Measurements from ENCODE around the gene NPAS3. TPM values are rescaled to one million over a fixed set of nuclear protein-coding genes. Genes with fewer than 3 reads are reported as not detected.

NPAS3 gene
- total RNA-seq, 6 donors from 2014 or later = 0.30 to 0.77 (median 0.59) TPM; not detected in 2

- 67 to 79% methylated on average over 2 of the region's 2 CpGs for WGBS, 2 donors
- H3K27ac ChIP-seq = no peak overlapping the region
- TF ChIP-seq POLR2AphosphoS5 (IDR thresholded peaks at IDR 0.05) (no peak), POLR2A (IDR thresholded peaks at IDR 0.05) (no peak), CTCF (IDR thresholded peaks at IDR 0.05) (no peak), EP300 (IDR thresholded peaks at IDR 0.05) (no peak)
These were observed 875.3 kb downstream of the NPAS3 start for GRCh38 chr14:33814010-33814409.

GRCh38 chr14:33833706-33834465 is 895.2 kb downstream of the NPAS3 start:
- ATAC-seq (ENCODE audit: low FRiP score in 2 of 2) (no peak), DNase-seq (no peak)
- Histone ChIP-seq H3K9me3 (no peaks in the 10 kb centered on the region), H3K27ac (no peak overlapping the region), H3K4me1 (no peaks in the 10 kb centered on the region), H3K4me3 (no peak overlapping the region), H3K36me3 (no peaks in the 10 kb centered on the region), H3K27me3 (no peaks in the 10 kb centered on the region)
- TF ChIP-seq POLR2AphosphoS5 (IDR thresholded peaks at IDR 0.05) (no peak), POLR2A (IDR thresholded peaks at IDR 0.05) (no peak), CTCF (IDR thresholded peaks at IDR 0.05) (no peak), EP300 (IDR thresholded peaks at IDR 0.05) (no peak)
- 76 to 80% methylated on average over 16 of the region's 16 CpGs for WGBS, 2 donors

More at GRCh38 chr14:33814010-33814409, 875.3 kb downstream of the NPAS3 start:
- H3K4me1 ChIP-seq = peaks cover 0 to 6% (median 0%) of the 10 kb centered on the region in 4 donors
- no peaks in the 10 kb centered on the region for H3K36me3 ChIP-seq
- no peaks in the 10 kb centered on the region for H3K27me3 ChIP-seq
- DNase-seq = no peak
- no peaks in the 10 kb centered on the region for H3K9me3 ChIP-seq
- ATAC-seq (ENCODE audit: low FRiP score in 2 of 2) = no peak
- no peak overlapping the region for H3K4me3 ChIP-seq

GRCh38 chr14:33834466-33835260 is 896.0 kb downstream of the NPAS3 start:
- 83% methylated on average over 8 of the region's 8 CpGs for WGBS, 2 donors
- Histone ChIP-seq H3K4me1 (peaks cover 0 to 3% (median 1%) of the 10 kb centered on the region in 4 donors), H3K4me3 (no peak overlapping the region), H3K9me3 (no peaks in the 10 kb centered on the region), H3K36me3 (no peaks in the 10 kb centered on the region), H3K27ac (no peak overlapping the region), H3K27me3 (no peaks in the 10 kb centered on the region)
- ATAC-seq (ENCODE audit: low FRiP score in 2 of 2) = no peak
- DNase-seq = no peak
- no peak for TF ChIP-seq EP300 (IDR thresholded peaks at IDR 0.05)
- no peak for TF ChIP-seq POLR2AphosphoS5 (IDR thresholded peaks at IDR 0.05)
- TF ChIP-seq POLR2A (IDR thresholded peaks at IDR 0.05) = no peak
- no peak for TF ChIP-seq CTCF (IDR thresholded peaks at IDR 0.05)

- ATAC-seq (ENCODE audit: low FRiP score in 2 of 2) (no peak), DNase-seq (peak in 1 of 2 donors; percentile 36)
- H3K27me3 ChIP-seq = no peaks in the 10 kb centered on the region
- TF ChIP-seq POLR2AphosphoS5 (IDR thresholded peaks at IDR 0.05) (no peak), EP300 (IDR thresholded peaks at IDR 0.05) (no peak), CTCF (IDR thresholded peaks at IDR 0.05) (no peak), POLR2A (IDR thresholded peaks at IDR 0.05) (no peak)
- H3K4me3 ChIP-seq = no peak overlapping the region
- no peak overlapping the region for H3K27ac ChIP-seq
- 87 to 93% methylated on average over 6 of the region's 6 CpGs for WGBS, 2 donors
- H3K36me3 ChIP-seq = no peaks in the 10 kb centered on the region
- H3K9me3 ChIP-seq = no peaks in the 10 kb centered on the region
- H3K4me1 ChIP-seq = peaks cover 0 to 5% (median 2%) of the 10 kb centered on the region in 4 donors
These were observed 896.6 kb downstream of the NPAS3 start for GRCh38 chr14:33835261-33835655.
